Liver (tissue), 3 donors: ENCODE measurements around the gene RNF5.

Experiments used
- CTCF ChIP-seq: fragments of 150-350 bp; IDR thresholded peaks from 2 replicates; pipeline ENCODE4 v1.5.1; 2017; ENCODE audit warnings: improper control_type of control experiment, low read depth, low read length; ENCODE audit not compliant: missing input control
- RAD21 ChIP-seq, 2 donors: IDR thresholded peaks; 2 replicates each; pipeline ENCODE4 v1.6.1; 2016; ENCODE audit warnings: antibody characterized with exemption in 2 of 2, mild to moderate bottlenecking in 2 of 2
- donor health status: healthy.
- donor health status: healthy.

GRCh38 chr6:32189742-32190053 is 11.5 kb downstream of the RNF5 start:
- TF ChIP-seq CTCF = no peak
- no peak for TF ChIP-seq RAD21 (IDR thresholded peaks at IDR 0.05)
